LNCAP (cell line): ENCODE results near the gene CAGE1.

ENCODE experiments used
- TF ChIP-seq, protein P1 (sequence below): fragments of 450-650 bp; IDR thresholded peaks from 2 replicates; pipeline ENCODE4 v1.5.1; 2017; ENCODE audit warnings: mild to moderate bottlenecking

CAGE1 gene

GRCh38 chr6:7389451-7390225, at the start of gene CAGE1, which contains the start of gene RIOK1:
CAGE1 (minus strand) TSS chr6:7389742; CDS start chr6:7387173, 2,569 bp downstream.
RIOK1 (plus strand) TSS chr6:7389808; CDS start chr6:7390003, 195 bp downstream.
- TF ChIP-seq, protein P1, sequence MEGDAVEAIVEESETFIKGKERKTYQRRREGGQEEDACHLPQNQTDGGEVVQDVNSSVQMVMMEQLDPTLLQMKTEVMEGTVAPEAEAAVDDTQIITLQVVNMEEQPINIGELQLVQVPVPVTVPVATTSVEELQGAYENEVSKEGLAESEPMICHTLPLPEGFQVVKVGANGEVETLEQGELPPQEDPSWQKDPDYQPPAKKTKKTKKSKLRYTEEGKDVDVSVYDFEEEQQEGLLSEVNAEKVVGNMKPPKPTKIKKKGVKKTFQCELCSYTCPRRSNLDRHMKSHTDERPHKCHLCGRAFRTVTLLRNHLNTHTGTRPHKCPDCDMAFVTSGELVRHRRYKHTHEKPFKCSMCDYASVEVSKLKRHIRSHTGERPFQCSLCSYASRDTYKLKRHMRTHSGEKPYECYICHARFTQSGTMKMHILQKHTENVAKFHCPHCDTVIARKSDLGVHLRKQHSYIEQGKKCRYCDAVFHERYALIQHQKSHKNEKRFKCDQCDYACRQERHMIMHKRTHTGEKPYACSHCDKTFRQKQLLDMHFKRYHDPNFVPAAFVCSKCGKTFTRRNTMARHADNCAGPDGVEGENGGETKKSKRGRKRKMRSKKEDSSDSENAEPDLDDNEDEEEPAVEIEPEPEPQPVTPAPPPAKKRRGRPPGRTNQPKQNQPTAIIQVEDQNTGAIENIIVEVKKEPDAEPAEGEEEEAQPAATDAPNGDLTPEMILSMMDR, result no peak

- TF ChIP-seq, protein P1, result no peak
These were observed 49.7 kb upstream of the CAGE1 start for GRCh38 chr6:7439228-7439627.

- TF ChIP-seq, protein P1, result no peak
These were observed 48.5 kb upstream of the CAGE1 start for GRCh38 chr6:7438011-7438410.

DNA sequence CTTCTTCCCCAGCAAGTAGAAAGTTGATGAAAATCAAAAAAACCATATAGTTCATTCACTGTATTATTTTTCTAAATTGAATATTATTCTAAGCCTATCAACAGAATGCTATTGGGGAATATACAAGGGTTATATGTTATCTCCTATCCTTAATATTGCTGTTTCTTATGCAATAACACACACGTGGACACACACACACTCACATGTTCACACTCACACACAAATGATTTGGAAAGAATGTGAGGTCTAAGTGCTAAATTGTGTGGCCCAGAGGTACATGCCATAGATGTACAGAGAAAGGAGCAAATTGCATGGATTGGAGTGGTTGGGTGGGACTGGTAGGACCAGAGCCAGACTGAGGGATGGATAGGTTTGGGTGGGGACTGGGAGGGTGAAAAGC, 45.1 kb upstream of the CAGE1 start:
- TF ChIP-seq, protein P1, result no peak

GRCh38 chr6:7433121-7433617, 43.6 kb upstream of the CAGE1 start:
- TF ChIP-seq, protein P1, result no peak

DNA sequence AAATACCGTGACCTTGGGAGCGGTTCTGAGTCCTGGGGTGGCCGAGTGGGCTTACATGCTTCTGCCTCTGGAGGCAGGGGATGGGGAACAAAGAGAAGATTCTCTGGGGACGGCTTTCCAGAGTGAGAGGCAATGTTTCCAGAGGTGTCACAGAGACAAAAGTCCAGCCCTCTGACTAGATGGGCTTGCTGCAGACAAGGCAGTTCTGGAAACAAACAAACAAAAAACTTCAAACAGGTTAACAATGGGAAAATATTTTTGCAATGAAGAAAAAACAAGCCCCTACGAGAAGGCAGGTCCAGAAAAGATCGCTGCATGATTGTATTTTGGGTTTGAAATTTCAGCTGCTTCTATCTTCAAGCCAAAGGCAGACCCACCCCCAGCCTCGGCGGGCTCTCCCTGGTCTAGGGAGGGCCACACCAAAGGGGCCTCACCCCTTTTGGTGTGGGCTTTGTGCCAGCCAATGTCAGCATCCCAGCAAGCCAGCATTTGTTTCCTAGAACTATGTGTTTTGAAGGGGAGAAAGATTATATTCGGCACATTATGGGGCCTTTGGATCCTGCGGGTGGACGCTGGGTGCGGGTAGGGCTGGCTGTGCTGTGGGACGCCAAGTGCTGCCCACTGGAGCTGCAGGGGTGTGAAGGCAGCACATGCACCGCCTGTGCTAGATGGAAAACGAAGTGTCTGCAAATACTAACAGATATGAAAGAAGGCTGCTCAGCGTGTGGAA, 43.0 kb upstream of the CAGE1 start:
- TF ChIP-seq, protein P1, result no peak

DNA sequence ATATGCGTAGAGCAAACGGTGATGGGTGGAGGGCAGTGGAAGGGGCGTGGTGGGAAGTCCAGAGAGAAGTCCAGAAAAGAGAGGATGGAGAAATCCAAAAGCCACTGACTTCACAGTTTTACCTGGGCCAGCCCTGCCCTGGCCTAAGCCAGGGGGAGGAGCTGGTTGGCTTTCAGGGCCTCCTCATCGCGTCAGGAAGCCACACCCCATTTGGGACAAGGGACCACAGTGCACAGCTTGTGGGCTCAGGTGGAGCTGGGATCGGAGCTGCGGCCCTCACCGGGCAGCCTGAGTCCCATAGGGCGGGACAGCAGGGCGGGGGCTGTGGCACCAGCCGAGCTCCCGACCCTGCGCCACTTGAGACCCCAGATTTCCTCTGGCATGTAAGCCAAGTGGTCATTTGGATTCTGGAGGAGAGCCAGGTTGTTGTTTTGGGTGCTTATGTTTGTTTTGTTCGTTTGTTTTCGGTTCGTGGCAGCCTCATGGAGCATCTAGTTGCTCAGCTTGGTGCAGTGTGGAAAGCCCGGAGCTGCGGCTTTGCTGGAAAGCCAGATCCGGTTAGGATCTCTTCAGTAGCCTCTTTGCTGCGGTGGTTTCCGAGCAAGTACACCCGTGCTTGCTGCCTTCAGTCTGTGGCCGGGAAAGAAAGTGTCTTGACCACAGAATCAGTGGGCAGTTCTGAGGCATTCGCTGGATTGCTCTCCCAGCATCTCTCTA, 42.3 kb upstream of the CAGE1 start:
- TF ChIP-seq, protein P1, result no peak
